NCI-H1694 treated with DMSO at 0.1 percent for 48 hours (cell line): ENCODE measurements around the gene UHRF1.
"Not testable (repeated sequence)": the region's sequence is repeated elsewhere in the genome, so short reads cannot be mapped to it uniquely, and the experiment has no call there.

Source experiments
- DNase-seq: peaks from one replicate; lab custom pipeline; 2025; lab: John Stamatoyannopoulos, UW

UHRF1 gene

GRCh38 chr19:4909156-4909896 lies at the start of gene UHRF1:
Gene UHRF1 (plus strand): TSS chr19:4909501. CDS start chr19:4910886, 1,385 bp downstream.
- no peak for DNase-seq

GRCh38 chr19:4859697-4860096 lies 49.6 kb upstream of the UHRF1 start:
- DNase-seq: no peak

GRCh38 chr19:4861147-4861546 lies 48.2 kb upstream of the UHRF1 start:
- no peak for DNase-seq

DNA sequence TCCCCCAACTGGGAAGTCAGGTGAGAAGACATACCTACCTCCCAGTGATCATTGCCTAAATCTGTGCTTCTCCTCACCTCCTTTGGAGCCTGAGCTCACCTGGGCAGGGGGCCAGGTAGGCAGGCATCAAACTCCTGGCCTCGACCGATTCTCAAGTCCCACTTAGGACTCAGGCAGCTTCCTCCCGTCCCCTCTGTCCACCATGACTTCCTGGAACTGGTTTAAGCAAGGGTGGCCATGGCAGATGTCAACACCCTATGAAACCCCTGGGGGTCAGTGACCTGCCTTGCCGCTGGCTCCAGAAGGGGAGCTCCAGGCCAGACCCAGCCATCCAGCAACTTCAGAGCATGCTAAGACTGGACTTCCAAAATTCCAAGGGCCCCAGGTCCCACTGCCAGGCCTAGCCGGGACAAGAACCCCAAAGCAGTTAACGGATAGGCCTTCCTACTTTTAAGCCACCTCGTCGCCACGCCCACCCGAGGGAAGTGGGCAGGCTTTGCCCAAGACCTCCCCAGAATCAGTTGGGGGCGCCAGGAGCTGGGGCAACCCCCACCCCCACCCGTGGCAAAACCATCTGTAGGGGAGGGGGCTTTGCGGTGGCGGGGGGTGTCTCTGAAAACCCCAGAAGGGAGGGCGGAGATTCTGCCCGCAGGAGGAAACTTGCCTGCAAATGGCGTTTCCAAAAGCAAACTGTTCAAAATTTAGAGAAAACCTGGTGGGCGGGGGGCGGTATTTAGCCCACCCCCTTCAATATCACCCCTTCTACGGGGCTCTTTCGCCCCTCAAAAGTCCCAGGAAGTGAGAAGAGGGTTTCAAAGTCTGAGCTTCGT lies 42.5 kb upstream of the UHRF1 start:
- no peak for DNase-seq

DNA sequence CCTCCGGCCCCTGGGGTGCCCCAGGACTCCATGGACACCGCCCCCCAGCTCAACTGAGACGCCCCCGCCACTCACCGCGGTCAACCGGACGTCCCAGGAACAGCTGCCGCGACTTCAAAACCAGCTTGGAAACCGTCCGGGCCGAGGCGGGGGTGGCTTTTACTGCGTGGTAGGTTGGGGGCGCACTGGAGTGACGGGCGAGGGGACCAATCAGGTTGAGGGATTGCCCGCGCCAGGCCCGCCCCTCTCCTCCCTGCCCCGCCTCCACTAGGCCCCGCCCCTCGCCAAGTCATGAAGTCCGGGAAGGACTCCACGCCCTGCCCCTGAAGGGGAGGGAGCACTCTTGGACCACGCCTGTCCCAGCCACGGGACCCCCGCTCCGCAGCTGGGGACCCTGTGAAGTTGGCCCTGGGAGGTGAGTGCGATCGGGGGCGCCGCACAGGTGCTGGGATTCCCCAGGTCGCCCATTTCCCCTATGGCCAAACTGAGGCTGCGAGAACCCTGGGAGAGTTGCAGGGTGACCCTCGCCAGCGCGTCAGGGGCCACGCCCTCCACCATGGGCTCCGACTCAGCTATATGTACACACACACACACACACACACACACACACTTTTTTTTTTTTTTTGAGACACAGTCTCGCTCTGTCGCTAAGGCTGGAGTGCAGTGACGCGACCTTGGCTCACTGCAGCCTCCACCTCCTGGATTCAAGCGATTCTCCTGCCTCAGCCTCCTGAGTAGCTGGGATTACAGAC lies 41.6 kb upstream of the UHRF1 start, which contains the start of gene PLIN3:
PLIN3 (minus strand) TSS at position 134 of the 752 bp plus-strand sequence. CDS start 6,273 bp downstream, outside the sequence.
- no peak for DNase-seq

GRCh38 chr19:4868286-4868834 lies 40.9 kb upstream of the UHRF1 start:
- no peak for DNase-seq

GRCh38 chr19:4870025-4870700 lies 39.1 kb upstream of the UHRF1 start:
- no peak for DNase-seq

DNA sequence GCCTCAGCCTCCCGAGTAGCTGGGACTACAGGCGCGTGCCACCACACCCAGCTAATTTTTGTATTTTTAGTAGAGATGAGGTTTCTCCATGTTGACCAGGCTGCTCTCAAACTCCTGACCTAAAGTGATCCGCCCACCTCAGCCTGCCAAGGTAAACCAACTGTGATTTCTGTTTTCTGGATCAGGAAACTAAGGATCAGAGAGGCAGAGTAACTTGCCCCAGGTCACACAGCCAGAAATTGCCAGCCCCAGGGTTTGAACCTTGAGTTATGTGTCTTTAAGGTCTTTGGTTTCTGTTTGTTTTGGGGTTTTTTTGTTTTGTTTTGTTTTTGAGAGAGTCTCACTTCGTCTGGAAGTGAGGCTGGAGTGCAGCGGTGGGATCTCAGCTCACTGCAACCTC lies 37.6 kb upstream of the UHRF1 start:
- DNase-seq: no peak

DNA sequence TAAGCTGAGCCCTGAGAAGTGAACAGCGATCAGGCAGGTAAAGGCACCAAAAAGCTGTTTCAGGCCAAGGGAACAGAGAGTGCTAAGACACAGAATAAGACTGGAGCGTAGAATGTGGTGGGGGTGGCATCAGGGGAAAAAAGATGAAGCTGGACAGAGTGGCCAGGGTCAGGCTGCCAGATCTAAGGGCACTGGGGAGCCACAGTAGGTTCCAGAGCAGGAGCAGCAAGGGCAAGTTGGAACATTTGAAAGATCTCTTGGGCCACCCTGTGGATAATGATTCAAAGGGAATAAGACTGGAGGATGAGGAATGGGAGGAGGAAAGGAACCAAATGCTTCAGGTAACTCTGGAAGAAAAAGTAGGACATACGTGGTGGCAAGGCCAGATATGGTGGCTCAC lies 35.4 kb upstream of the UHRF1 start:
- DNase-seq: no peak

- DNase-seq: no peak
These were observed 31.4 kb upstream of the UHRF1 start for GRCh38 chr19:4877753-4878490.

- no peak for DNase-seq
These were observed 30.8 kb upstream of the UHRF1 start for GRCh38 chr19:4878491-4878968.

DNA sequence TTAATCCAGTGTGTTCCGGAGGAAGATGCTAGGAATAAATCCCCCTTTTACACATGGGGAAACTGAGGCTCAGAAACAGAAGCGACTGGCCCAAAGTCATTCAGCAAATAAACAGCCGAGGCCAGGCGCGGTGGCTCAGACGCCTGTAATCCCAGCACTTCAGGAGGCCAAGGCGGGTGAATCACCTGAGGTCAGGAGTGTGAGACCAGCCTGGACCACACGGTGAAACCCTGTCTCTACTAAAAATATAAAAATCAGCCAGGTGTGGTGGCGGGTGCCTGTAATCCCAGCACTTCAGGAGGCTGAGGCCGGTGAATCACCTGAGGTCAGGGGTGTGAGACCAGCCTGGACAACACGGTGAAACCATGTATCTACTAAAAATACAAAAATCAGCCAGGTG lies 30.3 kb upstream of the UHRF1 start:
- DNase-seq: no peak

GRCh38 chr19:4882874-4883273 lies 26.4 kb upstream of the UHRF1 start:
- DNase-seq: not testable (repeated sequence)

GRCh38 chr19:4884993-4885392 lies 24.3 kb upstream of the UHRF1 start:
- DNase-seq: not testable (repeated sequence)

GRCh38 chr19:4887803-4888202 lies 21.5 kb upstream of the UHRF1 start:
- DNase-seq: not testable (repeated sequence)

- DNase-seq: no peak
These were observed 20.1 kb upstream of the UHRF1 start for GRCh38 chr19:4889034-4889815.

GRCh38 chr19:4891066-4891465 lies 18.2 kb upstream of the UHRF1 start:
- DNase-seq: no peak

DNA sequence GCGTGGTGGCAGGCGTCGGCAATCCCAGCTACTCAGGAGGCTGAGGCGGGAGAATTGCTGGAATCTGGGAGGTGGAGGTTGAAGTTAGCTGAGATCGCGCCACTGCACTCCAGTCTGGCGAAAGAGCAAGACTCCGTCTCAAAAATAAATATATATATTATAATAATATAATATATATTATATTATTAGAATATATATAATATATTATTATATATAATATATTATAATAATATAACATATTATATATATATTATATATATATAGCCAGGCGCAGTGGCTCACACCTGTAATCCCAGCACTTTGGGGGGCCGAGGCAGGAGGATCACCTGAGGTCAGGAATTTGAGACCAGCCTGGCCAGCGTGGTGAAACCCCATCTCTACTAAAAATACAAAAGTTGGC lies 16.3 kb upstream of the UHRF1 start:
- not testable (repeated sequence) for DNase-seq

- DNase-seq: no peak
These were observed 12.9 kb upstream of the UHRF1 start for GRCh38 chr19:4896372-4896771.

DNA sequence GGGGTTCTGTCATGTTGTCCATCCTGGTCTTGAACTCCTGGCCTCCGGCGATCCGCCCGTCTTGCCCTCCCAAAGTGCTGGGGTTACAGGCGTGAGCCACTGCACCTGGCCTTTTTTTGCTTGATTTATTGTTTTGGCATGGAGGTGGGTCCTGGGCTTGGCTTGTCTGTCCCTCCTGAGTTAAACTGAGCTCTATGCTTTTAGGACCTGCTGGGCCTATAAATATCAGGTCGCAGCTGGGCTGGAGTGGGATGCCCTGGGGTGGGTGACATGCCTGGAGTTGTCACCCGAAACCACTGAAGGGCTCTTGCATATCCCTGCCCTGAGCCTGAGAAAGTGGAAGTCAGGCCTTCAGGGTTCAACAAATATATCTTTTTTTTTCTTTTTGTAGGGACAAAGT lies 12.2 kb upstream of the UHRF1 start:
- no peak for DNase-seq
